Neural cell (in vitro differentiated cells): ENCODE measurements around the gene FERMT1.

ENCODE experiments used
- EP300 ChIP-seq: fragments of 450-650 bp; conservative IDR thresholded peaks from 2 replicates; pipeline ENCODE4 v1.6.1; 2014; ENCODE audit warnings: antibody characterized with exemption, mild to moderate bottlenecking, moderate library complexity; ENCODE audit not compliant: poor library complexity, severe bottlenecking
- EZH2 ChIP-seq: fragments of 200-600, 300-800 bp; shearing (Covaris generic), sonication (generic); IDR thresholded peaks from 2 replicates; pipeline ENCODE4 v1.6.1; 2014; ENCODE audit warnings: antibody characterized with exemption, low read length, borderline replicate concordance, mild to moderate bottlenecking; ENCODE audit not compliant: insufficient read depth, poor library complexity, severe bottlenecking
- POLR2AphosphoS5 ChIP-seq: IDR thresholded peaks from 2 replicates; pipeline ENCODE4 v1.6.1; 2012
- RAD21 ChIP-seq: fragments of 450-650 bp; conservative IDR thresholded peaks from 2 replicates; pipeline ENCODE4 v1.6.1; 2014; ENCODE audit warnings: antibody characterized with exemption, mild to moderate bottlenecking, moderate library complexity
- SMC3 ChIP-seq: fragments of 450-650 bp; conservative IDR thresholded peaks from 2 replicates; pipeline ENCODE4 v1.6.1; 2014; ENCODE audit warnings: antibody characterized with exemption, mild to moderate bottlenecking, moderate library complexity; ENCODE audit not compliant: poor library complexity
- TF ChIP-seq, protein P1 (sequence below): fragments of 450-650 bp; IDR thresholded peaks from 2 replicates; pipeline ENCODE4 v1.5.1; 2014; ENCODE audit warnings: antibody characterized with exemption, mild to moderate bottlenecking, moderate library complexity; ENCODE audit not compliant: poor library complexity, severe bottlenecking
- TF ChIP-seq, protein P2 (sequence below): IDR thresholded peaks from 2 replicates; pipeline ENCODE4 v1.6.1; 2012; ENCODE audit warnings: borderline replicate concordance

DNA sequence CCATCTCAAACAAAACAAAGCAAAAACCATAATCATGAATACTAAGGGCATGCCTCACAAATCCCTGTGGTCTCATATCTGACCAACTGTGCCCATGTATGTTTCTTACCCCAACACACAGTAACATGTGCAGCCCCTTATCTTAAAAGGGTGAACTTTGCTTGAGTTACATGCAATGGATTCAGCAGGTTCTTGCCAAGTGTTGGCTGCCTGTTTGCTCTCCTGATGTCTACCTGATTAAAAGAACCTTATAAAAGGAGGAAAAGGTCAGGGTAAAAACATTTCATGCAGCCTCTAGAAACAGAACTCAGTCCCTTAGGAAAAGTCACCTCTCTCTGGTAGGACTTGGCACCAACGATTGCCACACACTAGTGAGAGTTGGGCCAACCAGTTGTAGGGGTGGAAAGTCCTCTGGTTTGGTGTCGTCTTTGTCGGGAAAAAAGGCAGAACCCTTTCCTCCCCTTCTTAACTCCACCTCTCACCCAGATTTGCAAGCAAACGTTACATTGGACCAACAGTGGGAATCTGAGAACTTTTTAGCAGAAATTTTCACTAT is 55.0 kb downstream of the FERMT1 start:
- TF ChIP-seq, protein P1, sequence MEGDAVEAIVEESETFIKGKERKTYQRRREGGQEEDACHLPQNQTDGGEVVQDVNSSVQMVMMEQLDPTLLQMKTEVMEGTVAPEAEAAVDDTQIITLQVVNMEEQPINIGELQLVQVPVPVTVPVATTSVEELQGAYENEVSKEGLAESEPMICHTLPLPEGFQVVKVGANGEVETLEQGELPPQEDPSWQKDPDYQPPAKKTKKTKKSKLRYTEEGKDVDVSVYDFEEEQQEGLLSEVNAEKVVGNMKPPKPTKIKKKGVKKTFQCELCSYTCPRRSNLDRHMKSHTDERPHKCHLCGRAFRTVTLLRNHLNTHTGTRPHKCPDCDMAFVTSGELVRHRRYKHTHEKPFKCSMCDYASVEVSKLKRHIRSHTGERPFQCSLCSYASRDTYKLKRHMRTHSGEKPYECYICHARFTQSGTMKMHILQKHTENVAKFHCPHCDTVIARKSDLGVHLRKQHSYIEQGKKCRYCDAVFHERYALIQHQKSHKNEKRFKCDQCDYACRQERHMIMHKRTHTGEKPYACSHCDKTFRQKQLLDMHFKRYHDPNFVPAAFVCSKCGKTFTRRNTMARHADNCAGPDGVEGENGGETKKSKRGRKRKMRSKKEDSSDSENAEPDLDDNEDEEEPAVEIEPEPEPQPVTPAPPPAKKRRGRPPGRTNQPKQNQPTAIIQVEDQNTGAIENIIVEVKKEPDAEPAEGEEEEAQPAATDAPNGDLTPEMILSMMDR, result no peak
- TF ChIP-seq EZH2, result no peak
- TF ChIP-seq POLR2AphosphoS5, result no peak
- no peak for TF ChIP-seq EP300
- no peak for TF ChIP-seq SMC3
- no peak for TF ChIP-seq RAD21
- TF ChIP-seq, protein P2, sequence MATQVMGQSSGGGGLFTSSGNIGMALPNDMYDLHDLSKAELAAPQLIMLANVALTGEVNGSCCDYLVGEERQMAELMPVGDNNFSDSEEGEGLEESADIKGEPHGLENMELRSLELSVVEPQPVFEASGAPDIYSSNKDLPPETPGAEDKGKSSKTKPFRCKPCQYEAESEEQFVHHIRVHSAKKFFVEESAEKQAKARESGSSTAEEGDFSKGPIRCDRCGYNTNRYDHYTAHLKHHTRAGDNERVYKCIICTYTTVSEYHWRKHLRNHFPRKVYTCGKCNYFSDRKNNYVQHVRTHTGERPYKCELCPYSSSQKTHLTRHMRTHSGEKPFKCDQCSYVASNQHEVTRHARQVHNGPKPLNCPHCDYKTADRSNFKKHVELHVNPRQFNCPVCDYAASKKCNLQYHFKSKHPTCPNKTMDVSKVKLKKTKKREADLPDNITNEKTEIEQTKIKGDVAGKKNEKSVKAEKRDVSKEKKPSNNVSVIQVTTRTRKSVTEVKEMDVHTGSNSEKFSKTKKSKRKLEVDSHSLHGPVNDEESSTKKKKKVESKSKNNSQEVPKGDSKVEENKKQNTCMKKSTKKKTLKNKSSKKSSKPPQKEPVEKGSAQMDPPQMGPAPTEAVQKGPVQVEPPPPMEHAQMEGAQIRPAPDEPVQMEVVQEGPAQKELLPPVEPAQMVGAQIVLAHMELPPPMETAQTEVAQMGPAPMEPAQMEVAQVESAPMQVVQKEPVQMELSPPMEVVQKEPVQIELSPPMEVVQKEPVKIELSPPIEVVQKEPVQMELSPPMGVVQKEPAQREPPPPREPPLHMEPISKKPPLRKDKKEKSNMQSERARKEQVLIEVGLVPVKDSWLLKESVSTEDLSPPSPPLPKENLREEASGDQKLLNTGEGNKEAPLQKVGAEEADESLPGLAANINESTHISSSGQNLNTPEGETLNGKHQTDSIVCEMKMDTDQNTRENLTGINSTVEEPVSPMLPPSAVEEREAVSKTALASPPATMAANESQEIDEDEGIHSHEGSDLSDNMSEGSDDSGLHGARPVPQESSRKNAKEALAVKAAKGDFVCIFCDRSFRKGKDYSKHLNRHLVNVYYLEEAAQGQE, result no peak
